NOMO-1 treated with dmso at 0.1 percent for 144 hours (cell line): Measurements from ENCODE around the gene ST14.
A peak's percentile ranks its signal among the peaks of the same experiment; 100 is the strongest.

Source experiments
- DNase-seq: peaks from one replicate; lab custom pipeline; 2025; ENCODE audit not compliant: unreplicated experiment; lab: John Stamatoyannopoulos, UW

The ST14 gene

DNA sequence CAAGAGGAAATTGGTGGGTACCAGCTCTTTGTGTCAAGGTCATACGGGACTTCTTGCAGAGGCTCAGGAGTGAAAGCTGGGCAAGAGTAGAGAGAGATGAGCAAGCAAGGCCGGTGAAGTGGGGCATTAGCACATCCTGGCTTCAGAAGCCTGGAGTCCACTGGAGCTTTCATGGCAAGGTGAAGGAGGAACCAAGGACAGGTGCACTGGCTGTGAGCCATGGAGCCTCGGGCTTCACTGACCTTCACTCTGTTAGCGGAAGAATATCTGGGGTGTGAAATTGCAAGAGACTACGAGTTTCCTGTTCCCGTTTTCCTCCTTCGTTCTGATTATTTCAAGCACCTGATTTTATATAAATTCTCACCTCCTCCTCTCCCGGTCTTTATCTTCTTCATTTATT, 25.9 kb upstream of the ST14 start:
- DNase-seq: no peak

- DNase-seq: no peak
Measured at GRCh38 chr11:130136107-130136506, 23.5 kb upstream of the ST14 start.

GRCh38 chr11:130137999-130138398, 21.6 kb upstream of the ST14 start:
- DNase-seq: no peak

DNA sequence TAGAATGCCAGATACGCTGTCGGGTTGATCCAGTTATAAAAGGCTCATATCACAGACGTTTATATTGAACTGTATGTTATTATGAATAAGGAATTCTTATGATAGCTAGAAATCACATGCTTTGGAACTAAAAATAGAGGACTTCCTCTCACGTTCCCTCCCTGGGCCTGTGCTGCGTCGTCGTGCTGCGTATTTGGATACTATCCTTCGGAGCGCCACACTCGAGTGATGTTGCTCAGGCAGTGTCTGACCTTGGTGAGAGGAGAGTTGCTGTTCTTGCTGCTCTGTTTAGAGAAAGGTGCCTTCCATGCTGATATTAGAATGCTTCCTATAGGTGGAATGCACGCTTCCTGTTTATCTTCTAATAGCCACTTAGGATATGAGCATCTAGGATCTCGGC, 20.2 kb upstream of the ST14 start:
- no peak for DNase-seq

DNA sequence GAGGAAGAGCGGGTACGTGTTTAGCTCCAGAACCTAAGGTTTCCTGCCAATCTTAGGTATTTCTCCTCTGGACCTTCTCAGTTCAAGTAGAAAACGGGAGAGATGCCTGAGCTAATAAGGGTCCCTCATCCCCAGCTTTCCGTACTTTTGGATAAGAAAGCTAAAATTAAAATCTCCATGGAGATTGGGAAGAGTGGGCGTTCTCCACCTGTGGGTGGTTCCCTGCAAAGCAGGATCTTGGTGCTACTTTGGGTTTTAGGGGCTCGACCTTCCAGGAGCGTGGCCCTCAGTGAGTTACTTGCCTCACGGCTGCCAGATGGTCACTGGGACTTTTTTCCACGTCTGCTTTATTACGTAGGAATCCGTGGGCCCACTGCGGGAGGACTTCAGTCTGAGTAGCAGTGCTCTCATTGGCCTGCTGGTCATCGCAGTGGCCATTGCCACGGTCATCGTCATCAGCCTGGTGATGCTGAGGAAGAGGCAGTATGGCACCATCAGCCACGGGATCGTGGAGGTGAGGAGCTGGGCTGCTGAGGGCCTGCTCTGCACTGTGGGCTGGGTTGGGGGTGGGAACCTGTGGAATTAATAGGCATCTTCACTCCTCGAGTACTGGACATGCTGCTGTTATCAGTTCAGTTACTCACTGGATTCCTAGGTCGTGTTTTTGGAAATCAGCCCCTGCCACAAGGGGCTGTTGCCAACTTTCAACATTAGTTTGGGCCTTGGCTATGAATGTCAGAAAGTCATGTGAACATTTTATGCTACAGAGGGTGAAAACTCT, 17.8 kb upstream of the ST14 start:
- no peak for DNase-seq

- no peak for DNase-seq
Measured at GRCh38 chr11:130144141-130144540, 15.4 kb upstream of the ST14 start.

GRCh38 chr11:130144861-130145281, 14.7 kb upstream of the ST14 start:
- no peak for DNase-seq

DNA sequence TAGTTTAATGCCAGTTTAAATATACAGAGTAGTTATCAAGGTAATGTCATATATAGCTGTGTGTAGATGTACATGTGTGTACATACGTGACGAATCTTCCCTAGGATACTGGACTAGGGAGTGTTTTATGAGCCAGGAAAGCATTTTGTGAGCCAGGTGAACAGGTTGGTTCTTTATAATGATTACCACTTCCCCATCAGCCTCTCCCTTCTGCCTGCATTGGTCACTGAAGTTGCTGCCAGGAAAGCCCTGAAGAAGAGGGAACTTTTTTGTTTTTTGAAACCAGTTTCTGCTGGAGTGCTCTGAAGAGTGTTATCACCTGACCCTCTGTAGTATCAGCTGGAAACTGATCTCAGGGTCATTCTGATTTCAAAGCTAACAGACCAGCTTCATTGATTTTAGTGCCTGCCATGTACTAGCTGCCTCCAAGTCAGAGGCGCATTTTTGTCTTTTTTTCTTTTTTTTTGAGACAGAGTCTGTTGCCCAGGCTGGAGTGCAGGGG, 14.2 kb upstream of the ST14 start:
- DNase-seq: no peak

DNA sequence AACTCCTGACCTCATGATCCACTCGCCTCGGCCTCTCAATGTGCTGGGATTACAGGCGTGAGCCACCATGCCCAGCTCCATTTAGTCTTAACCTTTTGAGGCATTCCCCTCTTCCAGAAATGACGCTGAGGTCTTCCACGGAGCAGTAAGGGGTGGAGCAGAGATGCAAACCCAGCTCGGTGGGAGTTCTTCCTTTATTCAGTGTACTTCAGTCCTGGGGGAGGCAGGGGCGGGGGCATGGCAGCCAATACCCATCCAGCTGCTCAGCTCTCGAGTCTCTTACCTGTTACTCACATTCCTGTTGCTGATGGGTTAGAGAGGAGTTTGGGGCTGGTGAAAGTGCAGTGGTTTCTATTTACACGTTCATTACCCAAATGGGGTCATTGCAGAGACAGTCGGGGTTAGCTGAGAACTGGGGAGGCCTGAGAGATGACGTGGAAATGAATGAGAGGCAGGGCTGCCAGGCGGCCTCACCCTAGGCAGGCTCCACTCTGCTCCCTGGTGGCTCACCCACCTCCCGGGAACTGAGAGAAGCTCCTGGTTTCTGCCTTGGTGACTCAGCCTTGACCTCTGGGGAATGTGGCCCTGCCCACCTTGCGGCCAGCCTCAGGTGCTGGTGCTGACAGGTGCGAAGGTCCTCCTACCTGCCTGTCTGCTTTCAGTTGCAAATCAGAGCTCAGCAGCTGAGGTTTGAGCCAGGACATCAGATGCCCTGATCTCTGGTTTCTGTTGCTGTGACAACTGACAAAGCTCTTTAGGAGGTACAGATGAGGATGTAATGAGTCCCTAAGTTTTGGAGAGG, 13.4 kb upstream of the ST14 start:
- no peak for DNase-seq

- DNase-seq: peak; percentile 91
Measured at GRCh38 chr11:130146796-130147195, 12.8 kb upstream of the ST14 start.

DNA sequence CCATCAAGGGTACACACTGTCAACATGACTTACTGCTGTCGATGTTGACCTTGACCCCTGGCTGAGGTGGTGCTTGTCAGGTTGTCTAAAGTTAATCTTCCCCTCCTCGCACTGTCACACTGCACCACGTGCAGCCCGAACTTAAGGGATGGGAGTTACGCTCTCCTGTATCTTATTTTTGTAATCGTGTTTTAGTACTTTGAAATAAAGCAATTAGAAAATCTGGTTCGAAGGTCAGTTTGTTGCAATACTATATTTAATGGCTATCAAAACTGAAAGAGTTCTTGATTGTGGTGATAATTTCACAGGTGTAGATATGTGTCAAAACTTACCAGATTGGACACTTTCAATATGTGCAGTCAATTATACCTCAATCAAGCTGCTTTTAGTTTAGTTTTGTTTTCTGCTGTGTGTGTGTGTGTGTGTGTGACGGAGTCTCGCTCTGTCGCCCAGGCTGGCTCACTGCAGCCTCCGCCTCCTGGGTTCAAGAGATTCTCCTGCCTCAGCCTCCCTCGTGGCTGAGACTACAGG, 10.7 kb upstream of the ST14 start:
- DNase-seq: no peak

GRCh38 chr11:130150790-130151189, 8.8 kb upstream of the ST14 start:
- DNase-seq: no peak

DNA sequence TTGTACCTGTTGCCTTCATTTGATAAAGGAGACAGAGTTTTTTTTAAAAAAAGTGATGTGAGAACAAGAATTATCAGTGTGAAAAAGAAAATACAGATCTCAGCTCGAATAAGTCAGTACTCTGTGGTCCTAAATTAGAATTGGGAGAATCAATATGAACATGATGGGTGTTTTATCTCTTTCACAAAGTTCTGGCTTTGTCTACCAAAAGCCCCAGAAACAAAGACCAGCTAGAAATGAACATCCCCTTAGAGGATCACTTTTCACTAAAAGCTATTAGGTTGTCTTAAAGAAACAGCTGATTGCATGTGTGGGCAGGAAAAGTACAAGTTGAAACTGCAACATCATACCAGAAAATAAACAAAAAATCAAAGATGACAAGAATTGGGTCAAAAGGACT, 8.4 kb upstream of the ST14 start:
- no peak for DNase-seq

GRCh38 chr11:130156108-130157022, 3.2 kb upstream of the ST14 start:
- DNase-seq: no peak

DNA sequence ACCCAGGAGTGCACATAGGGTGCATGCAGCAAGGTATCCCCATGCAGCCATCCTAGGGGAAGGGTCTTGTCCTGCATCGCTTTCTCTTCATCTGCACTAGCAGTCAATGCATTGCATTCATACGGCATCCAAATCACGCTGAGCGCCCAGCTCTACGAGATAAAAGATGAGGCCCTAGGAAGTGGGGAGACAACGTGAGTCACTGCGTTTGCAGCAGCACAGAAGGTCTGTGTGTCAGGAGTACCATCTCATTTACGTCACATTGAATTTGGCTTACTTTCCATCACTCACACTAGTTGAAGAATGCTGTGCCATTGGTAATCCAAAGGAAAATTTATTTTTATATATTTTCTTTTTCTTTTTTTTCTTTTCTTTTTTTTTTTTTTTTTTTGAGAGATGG, 2.5 kb upstream of the ST14 start:
- DNase-seq: no peak

DNA sequence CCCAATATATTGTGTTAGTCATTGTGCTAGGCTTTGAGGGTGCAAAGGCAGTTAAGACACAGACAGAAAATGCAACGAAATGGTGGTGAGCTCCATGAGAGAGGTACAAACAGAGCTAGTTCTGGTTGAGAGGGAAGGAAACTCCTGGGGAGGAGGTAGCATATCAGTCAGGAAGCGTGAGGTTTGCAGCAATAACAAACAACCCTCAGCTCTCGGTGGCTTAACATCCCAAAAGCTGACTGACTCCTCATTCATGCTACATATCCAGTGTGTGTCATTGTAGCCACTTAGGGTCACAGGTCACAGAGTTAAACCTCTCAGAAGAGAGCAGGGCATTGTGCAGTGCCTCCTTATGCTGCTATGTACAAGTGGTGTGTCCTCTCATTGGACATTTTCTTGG, 1.7 kb upstream of the ST14 start:
- DNase-seq: no peak

GRCh38 chr11:130159139-130159538, 443 bp upstream of the ST14 start:
- DNase-seq: no peak

GRCh38 chr11:130160498-130161155, 1.0 kb downstream of the ST14 start:
- peak; percentile 43 for DNase-seq

GRCh38 chr11:130161441-130162145, 2.0 kb downstream of the ST14 start:
- no peak for DNase-seq

DNA sequence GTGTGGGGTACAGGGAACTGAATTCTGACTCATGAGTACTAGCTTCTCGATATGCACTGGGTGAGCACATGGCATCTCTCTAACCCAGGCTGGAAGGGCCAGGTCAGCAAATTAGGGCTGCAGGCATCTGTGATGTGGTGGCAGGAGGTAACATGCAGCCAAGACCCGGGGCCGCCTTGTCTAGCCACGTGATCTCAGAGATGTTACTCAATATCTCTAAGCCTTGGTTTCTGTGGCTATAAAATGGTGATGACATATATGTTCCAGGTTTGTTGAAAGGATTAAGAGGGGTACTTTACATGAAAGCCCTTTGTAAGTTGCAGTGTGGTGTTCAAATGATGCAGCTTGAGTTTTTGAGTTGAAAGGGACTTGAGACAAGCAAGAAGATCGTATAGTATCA, 3.2 kb downstream of the ST14 start:
- peak; percentile 50 for DNase-seq
